Breast epithelium (tissue), 4 donors: ENCODE measurements around the gene HSD17B10. TPM values are rescaled to one million over a fixed set of nuclear protein-coding genes. Genes with fewer than 3 reads are reported as not detected.
"Not testable (repeated sequence)": the region's sequence is repeated elsewhere in the genome, so short reads cannot be mapped to it uniquely, and the experiment has no call there.

Source experiments
- DNase-seq, 2 donors: peaks; one replicate each; pipeline ENCODE4 v3.0.0-alpha.2; 2019; ENCODE audit warnings: low spot score in 2 of 2
- H3K27ac ChIP-seq, 2 donors: fragments of 200-600 bp; sonication (generic) in 1 of 2; one replicate each; pipeline ENCODE4 v1.5.1; 2016 to 2019; ENCODE audit warnings: mild to moderate bottlenecking in 1 of 2
- H3K27me3 ChIP-seq, 2 donors: fragments of 200-600 bp; sonication (generic) in 1 of 2; one replicate each; pipeline versions ENCODE4 v1.5.1 to v1.6.0; 2017 to 2019; ENCODE audit warnings: control low read depth in 1 of 2, mild to moderate bottlenecking in 1 of 2
- H3K36me3 ChIP-seq: fragments of 200-600 bp; one replicate; pipeline ENCODE4 v1.5.1; 2019
- H3K4me1 ChIP-seq, 2 donors: fragments of 200-600 bp; sonication (generic); one replicate each; pipeline ENCODE4 v1.5.1; 2016 to 2019; ENCODE audit warnings: control low read depth in 1 of 2
- H3K4me3 ChIP-seq, 3 donors: fragments of 200-600 bp; sonication (generic); 1 replicate in 2 of 3; 2 replicates in 1 of 3; pipeline ENCODE4 v1.5.1; 2016 to 2019; ENCODE audit warnings: mild to moderate bottlenecking in 3 of 3, moderate library complexity in 2 of 3
- H3K9me3 ChIP-seq, 2 donors: fragments of 200-600 bp; sonication (generic) in 1 of 2; one replicate each; pipeline ENCODE4 v1.5.1; 2016 to 2019; ENCODE audit warnings: control low read depth in 1 of 2
- POLR2A ChIP-seq: fragments of 450-650 bp; IDR thresholded peaks from one replicate; pipeline ENCODE4 v1.6.1; 2016; ENCODE audit warnings: antibody characterized with exemption, mild to moderate bottlenecking, moderate library complexity
- POLR2AphosphoS5 ChIP-seq, 3 donors: sonication (generic); formaldehyde crosslinking; IDR thresholded peaks; one replicate each; pipeline ENCODE4 v1.6.1; 2017; ENCODE audit warnings: antibody characterized with exemption in 3 of 3
- intact Hi-C: fragments of 100-400 bp; cut with DNase I; formaldehyde crosslinking; loops from one replicate; pipeline ENCODE4 v1.15.1; 2023; ENCODE audit warnings: low total_unique reads
- total RNA-seq, 3 donors: library from RNA; depleted of rRNA; stranded (reverse); fragments of >200 nt; gene quantifications; one replicate each; pipeline ENCODE4 v1.1.0, GENCODE V29; 2016
- TF ChIP-seq, protein P1 (sequence below), 3 donors: fragments of 450-650 bp; IDR thresholded peaks; one replicate each; pipeline ENCODE4 v1.5.1; 2016 to 2017; ENCODE audit warnings: antibody characterized with exemption in 3 of 3, mild to moderate bottlenecking in 3 of 3, moderate library complexity in 3 of 3

HSD17B10 gene
- total RNA-seq, 3 donors from 2014 or later, result 64.8 to 77.7 (median 68.8) TPM

DNA sequence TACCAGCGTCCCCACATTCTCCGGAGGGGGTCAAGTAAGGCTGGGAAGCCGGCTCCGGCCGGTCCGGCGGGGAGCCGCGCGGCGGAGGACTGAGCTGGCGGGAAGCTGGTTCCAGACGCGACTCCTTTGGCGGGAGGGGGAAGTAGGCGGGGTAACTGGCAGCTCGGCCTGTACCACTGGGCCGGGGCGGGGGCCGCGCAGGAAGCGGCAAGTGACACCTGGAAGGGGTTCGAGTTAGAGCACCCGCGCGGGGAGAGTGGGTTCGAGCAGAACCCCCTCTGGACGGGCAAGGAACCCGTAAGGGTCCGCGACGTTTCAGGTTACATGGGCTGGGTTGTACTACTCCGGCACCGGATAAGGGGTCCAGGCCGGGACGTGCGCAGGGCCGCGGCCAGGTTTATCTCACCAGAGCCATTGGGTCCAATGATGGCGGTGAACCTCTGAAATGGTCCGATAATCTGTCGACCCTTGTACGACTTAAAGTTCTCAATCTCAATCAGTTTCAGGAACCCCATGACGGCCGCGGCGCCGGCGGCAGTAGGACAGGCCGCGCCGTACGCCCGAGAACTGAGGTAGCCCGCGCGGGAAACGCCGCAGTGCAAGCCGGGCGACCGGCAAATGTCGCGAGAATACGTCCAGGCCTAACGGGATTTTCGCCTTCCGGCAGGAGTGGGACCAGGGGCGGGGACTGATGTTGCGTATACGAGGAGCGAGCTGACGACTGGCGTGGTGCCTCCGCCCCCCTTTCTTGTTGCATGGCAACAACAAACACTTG is 11.9 kb downstream of the HSD17B10 start, which contains the start of gene SMC1A:
Gene SMC1A (minus strand): TSS at position 569 of the 775 bp plus-strand sequence. CDS start 54 bp downstream, at position 515.
- peak; percentile 66 to 87 (median 81) for TF ChIP-seq POLR2AphosphoS5 (IDR thresholded peaks at IDR 0.05)
- TF ChIP-seq, protein P1, sequence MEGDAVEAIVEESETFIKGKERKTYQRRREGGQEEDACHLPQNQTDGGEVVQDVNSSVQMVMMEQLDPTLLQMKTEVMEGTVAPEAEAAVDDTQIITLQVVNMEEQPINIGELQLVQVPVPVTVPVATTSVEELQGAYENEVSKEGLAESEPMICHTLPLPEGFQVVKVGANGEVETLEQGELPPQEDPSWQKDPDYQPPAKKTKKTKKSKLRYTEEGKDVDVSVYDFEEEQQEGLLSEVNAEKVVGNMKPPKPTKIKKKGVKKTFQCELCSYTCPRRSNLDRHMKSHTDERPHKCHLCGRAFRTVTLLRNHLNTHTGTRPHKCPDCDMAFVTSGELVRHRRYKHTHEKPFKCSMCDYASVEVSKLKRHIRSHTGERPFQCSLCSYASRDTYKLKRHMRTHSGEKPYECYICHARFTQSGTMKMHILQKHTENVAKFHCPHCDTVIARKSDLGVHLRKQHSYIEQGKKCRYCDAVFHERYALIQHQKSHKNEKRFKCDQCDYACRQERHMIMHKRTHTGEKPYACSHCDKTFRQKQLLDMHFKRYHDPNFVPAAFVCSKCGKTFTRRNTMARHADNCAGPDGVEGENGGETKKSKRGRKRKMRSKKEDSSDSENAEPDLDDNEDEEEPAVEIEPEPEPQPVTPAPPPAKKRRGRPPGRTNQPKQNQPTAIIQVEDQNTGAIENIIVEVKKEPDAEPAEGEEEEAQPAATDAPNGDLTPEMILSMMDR (IDR thresholded peaks at IDR 0.05), result peak in 1 of 3 donors; percentile 15
- peak; percentile 43 for TF ChIP-seq POLR2A
- no peaks in the 10 kb centered on the region for H3K36me3 ChIP-seq
- peak within 1 kb of the TSS; percentile 97 to 100 for H3K27ac ChIP-seq
- no peaks in the 10 kb centered on the region for H3K9me3 ChIP-seq
- intact Hi-C loops, result no loop called here
- DNase-seq, result peak; percentile 94 to 98
- H3K27me3 ChIP-seq, result no peaks in the 10 kb centered on the region
- peaks cover 7 to 13% of the 10 kb centered on the region in 2 donors for H3K4me1 ChIP-seq
- peak within 1 kb of the TSS; percentile 58 to 94 (median 69) for H3K4me3 ChIP-seq

DNA sequence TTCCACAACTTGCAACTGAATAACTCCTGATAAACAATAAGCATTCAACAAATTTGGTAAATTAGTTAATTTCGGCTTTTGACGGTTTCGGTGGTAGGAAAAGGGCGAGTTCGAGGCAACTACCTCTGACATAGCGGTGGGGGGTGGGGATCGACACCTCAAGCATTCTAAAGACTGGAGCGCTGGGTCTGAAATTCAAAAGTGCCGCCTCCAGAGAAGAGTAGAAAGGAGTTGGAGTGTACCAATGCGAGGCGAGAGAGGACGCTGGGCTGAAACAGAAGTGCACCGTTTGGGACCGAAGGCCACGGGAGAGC is 12.4 kb downstream of the HSD17B10 start:
- H3K4me3 ChIP-seq, result peak overlapping the region; percentile 58 to 94 (median 69)
- intact Hi-C loops, result no loop called here
- peaks cover 7 to 13% of the 10 kb centered on the region in 2 donors for H3K4me1 ChIP-seq
- H3K27ac ChIP-seq, result peak overlapping the region; percentile 97 to 100
- no peaks in the 10 kb centered on the region for H3K27me3 ChIP-seq
- TF ChIP-seq POLR2A (no peak), POLR2AphosphoS5 (IDR thresholded peaks at IDR 0.05) (no peak)
- TF ChIP-seq, protein P1 (IDR thresholded peaks at IDR 0.05), result no peak
- H3K36me3 ChIP-seq, result no peaks in the 10 kb centered on the region
- no peaks in the 10 kb centered on the region for H3K9me3 ChIP-seq
- no peak for DNase-seq

DNA sequence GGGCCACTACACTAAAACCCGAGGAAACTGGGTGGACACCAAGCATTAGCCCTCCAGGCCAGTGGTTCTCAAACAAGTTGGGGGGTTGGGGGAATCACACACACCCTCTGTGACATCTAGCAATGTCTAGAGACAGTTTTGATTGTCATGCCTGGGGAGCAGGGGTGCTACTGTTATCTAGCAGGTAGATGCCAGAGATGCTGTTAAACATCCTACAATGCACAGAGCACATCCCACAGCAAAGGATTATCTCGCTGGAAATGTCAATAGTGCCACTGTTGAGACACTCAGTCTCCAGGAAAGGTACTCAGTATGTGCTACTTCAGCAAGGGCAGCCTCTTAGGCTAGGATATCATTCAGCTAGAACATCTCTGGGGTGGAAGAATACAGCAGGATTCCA is 13.0 kb downstream of the HSD17B10 start:
- Histone ChIP-seq H3K4me1 (peaks cover 7 to 13% of the 10 kb centered on the region in 2 donors), H3K4me3 (peak overlapping the region in 2 of 3 donors; percentile 69 to 94), H3K27me3 (no peaks in the 10 kb centered on the region), H3K9me3 (no peaks in the 10 kb centered on the region), H3K36me3 (no peaks in the 10 kb centered on the region), H3K27ac (peak overlapping the region in 1 of 2 donors; percentile 100)
- no peak for TF ChIP-seq POLR2AphosphoS5 (IDR thresholded peaks at IDR 0.05)
- TF ChIP-seq, protein P1 (IDR thresholded peaks at IDR 0.05), result no peak
- no peak for TF ChIP-seq POLR2A
- DNase-seq, result no peak
- intact Hi-C loops, result no loop called here

DNA sequence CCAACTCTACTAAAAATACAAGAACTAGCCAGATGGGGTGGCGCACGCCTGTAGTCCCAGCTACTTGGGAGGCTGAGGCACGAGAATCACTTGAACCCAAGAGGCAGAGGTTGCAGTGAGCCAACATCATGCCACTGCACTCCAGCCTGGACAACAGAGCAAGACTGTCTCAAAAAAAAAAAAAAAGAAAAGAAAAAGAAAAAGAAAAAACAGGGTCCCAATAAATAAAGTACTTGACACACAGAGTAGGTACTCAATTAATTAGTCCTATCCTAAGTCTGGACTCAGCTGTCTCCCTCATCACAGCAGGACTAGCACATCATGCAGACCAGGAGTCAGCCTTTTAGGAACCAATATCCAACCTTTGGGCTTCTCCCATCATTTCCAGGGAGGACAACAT is 13.8 kb downstream of the HSD17B10 start:
- H3K4me1 ChIP-seq, result peaks cover 7 to 13% of the 10 kb centered on the region in 2 donors
- H3K9me3 ChIP-seq, H3K27me3 ChIP-seq, H3K36me3 ChIP-seq, H3K4me3 ChIP-seq, DNase-seq, intact Hi-C loops, H3K27ac ChIP-seq: not testable (repeated sequence)

DNA sequence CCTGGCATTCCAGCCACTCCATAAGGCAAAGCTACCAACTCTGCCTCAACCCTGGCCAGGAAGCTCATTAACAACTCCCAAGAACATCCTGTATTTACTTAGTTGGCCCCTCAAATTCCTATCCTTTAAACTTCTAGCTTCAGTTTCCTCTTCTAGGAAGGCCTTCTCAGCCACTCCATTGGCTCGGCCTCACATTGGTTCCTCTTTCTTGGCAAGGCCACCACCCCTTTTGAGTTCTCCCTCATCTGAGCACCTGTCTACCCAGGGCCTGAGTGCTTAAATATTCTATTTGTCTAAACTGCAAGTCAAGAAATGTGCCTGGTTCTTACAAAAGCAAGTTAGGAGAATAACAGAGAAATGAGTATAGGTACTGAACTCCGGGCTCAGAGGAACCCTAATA is 21.7 kb downstream of the HSD17B10 start:
- no peak overlapping the region for H3K4me3 ChIP-seq
- H3K4me1 ChIP-seq, result no peaks in the 10 kb centered on the region
- DNase-seq, result no peak
- H3K36me3 ChIP-seq, result no peaks in the 10 kb centered on the region
- no peak overlapping the region for H3K27ac ChIP-seq
- H3K9me3 ChIP-seq, result no peaks in the 10 kb centered on the region
- TF ChIP-seq POLR2AphosphoS5 (IDR thresholded peaks at IDR 0.05) (no peak), POLR2A (no peak)
- TF ChIP-seq, protein P1 (IDR thresholded peaks at IDR 0.05), result no peak
- intact Hi-C loops, result no loop called here
- H3K27me3 ChIP-seq, result no peaks in the 10 kb centered on the region
